Gastroesophageal sphincter (tissue), 4 donors: ENCODE measurements around the gene WFDC2. TPM values are rescaled to one million over a fixed set of nuclear protein-coding genes. Genes with fewer than 3 reads are reported as not detected.

Experiments used
- ATAC-seq: fragments of 150-250 bp; one replicate; pipeline ENCODE4 v1.9.1; 2016; ENCODE audit warnings: mild to moderate bottlenecking, moderate library complexity
- H3K27ac ChIP-seq, 4 donors: fragments of 200-600 bp; sonication (generic) in 3 of 4; 1 replicate in 3 of 4; 2 replicates in 1 of 4; pipeline ENCODE4 v1.5.1; 2016 to 2019
- H3K27me3 ChIP-seq: fragments of 200-600 bp; sonication (generic); one replicate; pipeline ENCODE4 v1.5.1; 2019
- H3K36me3 ChIP-seq, 2 donors: fragments of 200-600 bp; sonication (generic); one replicate each; pipeline ENCODE4 v1.5.1; 2019; ENCODE audit warnings: control low read depth in 1 of 2
- H3K4me1 ChIP-seq, 3 donors: fragments of 200-600 bp; sonication (generic); 1 replicate in 2 of 3; 2 replicates in 1 of 3; pipeline ENCODE4 v1.5.1; 2016 to 2019; ENCODE audit warnings: control low read depth in 2 of 3
- H3K4me3 ChIP-seq, 2 donors: fragments of 200-600 bp; sonication (generic); one replicate each; pipeline ENCODE4 v1.5.1; 2019; ENCODE audit warnings: mild to moderate bottlenecking in 1 of 2, moderate library complexity in 1 of 2
- H3K9me3 ChIP-seq, 3 donors: fragments of 200-600 bp; sonication (generic); one replicate each; pipeline ENCODE4 v1.5.1; 2017 to 2019; ENCODE audit warnings: control low read depth in 2 of 3
- EP300 ChIP-seq: sonication (generic); formaldehyde crosslinking; IDR thresholded peaks from one replicate; pipeline ENCODE4 v1.6.1; 2017; ENCODE audit warnings: antibody characterized with exemption, mild to moderate bottlenecking
- POLR2A ChIP-seq, 2 donors: fragments of 450-650 bp; IDR thresholded peaks; one replicate each; pipeline ENCODE4 v1.6.1; 2017; ENCODE audit warnings: antibody characterized with exemption in 2 of 2, mild to moderate bottlenecking in 2 of 2, moderate library complexity in 1 of 2
- POLR2AphosphoS5 ChIP-seq: sonication (generic); formaldehyde crosslinking; IDR thresholded peaks from one replicate; pipeline ENCODE4 v1.6.1; 2017; ENCODE audit warnings: antibody characterized with exemption
- WGBS, 2 donors: methylation state at CpG; one replicate each; pipeline ENCODE4 v1.1.5; 2018; ENCODE audit warnings: low coverage in 1 of 2; 5-methylcytosine and 5-hydroxymethylcytosine counted together
- total RNA-seq, 4 donors: library from RNA; depleted of rRNA; stranded (reverse); fragments of >200 nt; gene quantifications; one replicate each; pipeline ENCODE4 v1.1.0, GENCODE V29; 2016
- TF ChIP-seq, protein P1 (sequence below), 4 experiments: fragments of 200-600 bp in 2 of 4; fragments of 450-650 bp in 2 of 4; sonication (generic) in 1 of 4; IDR thresholded peaks; one replicate each; pipeline ENCODE4 v1.5.1; 2017 to 2019; ENCODE audit warnings: antibody characterized with exemption in 4 of 4, mild to moderate bottlenecking in 2 of 4, moderate library complexity in 2 of 4

Gene WFDC2, protein sequence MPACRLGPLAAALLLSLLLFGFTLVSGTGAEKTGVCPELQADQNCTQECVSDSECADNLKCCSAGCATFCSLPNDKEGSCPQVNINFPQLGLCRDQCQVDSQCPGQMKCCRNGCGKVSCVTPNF
- total RNA-seq, result 10 to 100 TPM in 1 of 4 donors, 1 to 10 TPM in 2, not detected in 1; 7.0 to 21.9 (median 9.3) TPM

DNA sequence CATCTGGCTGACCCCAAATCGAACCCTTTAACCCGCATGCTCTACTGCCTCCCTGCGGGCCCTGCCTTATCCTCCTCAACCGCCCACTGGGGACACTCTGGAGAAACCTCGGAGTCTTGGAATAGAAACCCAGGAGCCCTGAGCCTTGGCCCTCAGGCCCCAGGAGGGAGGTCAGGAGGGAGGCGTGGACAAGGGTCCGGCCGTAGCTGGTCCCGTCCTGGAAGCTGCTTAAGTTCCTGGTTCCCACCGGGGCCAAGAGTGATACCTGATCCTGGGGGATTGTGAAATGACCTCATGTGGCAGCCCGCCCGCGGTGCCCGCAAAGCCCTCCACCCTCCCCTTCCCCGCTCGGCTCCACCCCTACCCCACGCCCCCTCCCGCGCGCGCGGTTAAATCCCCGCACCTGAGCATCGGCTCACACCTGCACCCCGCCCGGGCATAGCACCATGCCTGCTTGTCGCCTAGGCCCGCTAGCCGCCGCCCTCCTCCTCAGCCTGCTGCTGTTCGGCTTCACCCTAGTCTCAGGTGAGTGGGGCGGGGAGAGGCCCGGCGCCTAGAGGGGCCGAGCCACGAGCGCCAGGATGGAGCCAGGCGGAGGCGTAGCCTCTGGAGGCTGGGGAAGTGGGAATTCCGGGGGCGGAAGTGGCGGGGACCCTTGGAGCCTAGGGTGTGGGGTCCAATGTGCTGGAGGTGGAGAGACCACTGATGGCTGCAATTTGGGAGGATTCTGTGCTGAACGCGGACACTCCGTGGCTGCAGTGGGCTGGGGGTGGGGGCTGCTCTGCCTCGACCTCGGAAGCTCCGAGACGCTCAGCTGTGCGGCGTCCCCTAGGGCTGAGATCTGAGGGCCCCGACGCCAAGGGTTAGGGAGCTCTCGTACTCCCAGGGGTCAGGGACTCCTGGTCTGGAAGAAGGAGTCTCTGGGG, at the start of gene WFDC2:
Gene WFDC2, plus strand, starts transcription at position 418 of the 926 bp plus-strand sequence. Its CDS starts 29 bp downstream, at position 447.
- peaks cover 0 to 27% (median 14%) of the 10 kb centered on the region in 3 donors for H3K4me1 ChIP-seq
- 20% methylated on average over 1 of the region's 54 CpGs; no CpG with 5 or more reads in 1 of the 2 donors for WGBS, 2 donors
- H3K36me3 ChIP-seq, result no peaks in the 10 kb centered on the region
- peak within 1 kb of the TSS; percentile 34 to 61 for H3K4me3 ChIP-seq
- TF ChIP-seq POLR2A (IDR thresholded peaks at IDR 0.05) (no peak), POLR2AphosphoS5 (no peak), EP300 (no peak)
- TF ChIP-seq, protein P1, sequence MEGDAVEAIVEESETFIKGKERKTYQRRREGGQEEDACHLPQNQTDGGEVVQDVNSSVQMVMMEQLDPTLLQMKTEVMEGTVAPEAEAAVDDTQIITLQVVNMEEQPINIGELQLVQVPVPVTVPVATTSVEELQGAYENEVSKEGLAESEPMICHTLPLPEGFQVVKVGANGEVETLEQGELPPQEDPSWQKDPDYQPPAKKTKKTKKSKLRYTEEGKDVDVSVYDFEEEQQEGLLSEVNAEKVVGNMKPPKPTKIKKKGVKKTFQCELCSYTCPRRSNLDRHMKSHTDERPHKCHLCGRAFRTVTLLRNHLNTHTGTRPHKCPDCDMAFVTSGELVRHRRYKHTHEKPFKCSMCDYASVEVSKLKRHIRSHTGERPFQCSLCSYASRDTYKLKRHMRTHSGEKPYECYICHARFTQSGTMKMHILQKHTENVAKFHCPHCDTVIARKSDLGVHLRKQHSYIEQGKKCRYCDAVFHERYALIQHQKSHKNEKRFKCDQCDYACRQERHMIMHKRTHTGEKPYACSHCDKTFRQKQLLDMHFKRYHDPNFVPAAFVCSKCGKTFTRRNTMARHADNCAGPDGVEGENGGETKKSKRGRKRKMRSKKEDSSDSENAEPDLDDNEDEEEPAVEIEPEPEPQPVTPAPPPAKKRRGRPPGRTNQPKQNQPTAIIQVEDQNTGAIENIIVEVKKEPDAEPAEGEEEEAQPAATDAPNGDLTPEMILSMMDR (IDR thresholded peaks at IDR 0.05), result no peak
- H3K27ac ChIP-seq, result peak within 1 kb of the TSS in 2 of 4 donors; percentile 36 to 37
- H3K9me3 ChIP-seq, result no peaks in the 10 kb centered on the region
- peaks cover 44% of the 10 kb centered on the region for H3K27me3 ChIP-seq
- peak; percentile 35 for ATAC-seq

DNA sequence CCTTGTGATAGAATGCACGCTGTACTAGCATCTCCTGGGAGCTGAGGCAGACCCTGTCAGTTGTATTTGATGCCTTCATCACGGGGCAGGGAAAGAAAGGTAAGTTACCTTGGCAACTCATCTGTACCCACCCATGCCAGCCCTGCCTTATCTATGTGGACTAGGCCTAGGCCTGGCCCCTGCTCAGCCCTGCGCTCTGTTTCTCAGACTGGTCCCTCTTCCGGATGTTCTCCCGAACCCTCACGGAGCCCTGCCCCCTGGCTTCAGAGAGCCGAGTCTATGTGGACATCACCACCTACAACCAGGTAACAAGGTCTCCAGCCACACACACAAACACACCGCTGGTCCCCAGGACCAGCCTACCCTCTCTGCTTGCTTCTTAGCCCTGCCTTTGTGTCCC, 49.4 kb upstream of the WFDC2 start:
- TF ChIP-seq, protein P1 (IDR thresholded peaks at IDR 0.05), result no peak
- no peak for TF ChIP-seq POLR2A (IDR thresholded peaks at IDR 0.05)
- peak overlapping the region in 3 of 4 donors; percentile 53 to 82 (median 78) for H3K27ac ChIP-seq
- peaks cover 0 to 67% of the 10 kb centered on the region in 2 donors for H3K36me3 ChIP-seq
- H3K27me3 ChIP-seq, result no peaks in the 10 kb centered on the region
- no peak overlapping the region for H3K4me3 ChIP-seq
- WGBS, 2 donors, result 87% methylated on average over 3 of the region's 8 CpGs; no CpG with 5 or more reads in 1 of the 2 donors
- no peak for ATAC-seq
- no peaks in the 10 kb centered on the region for H3K9me3 ChIP-seq
- peaks cover 5 to 45% (median 34%) of the 10 kb centered on the region in 3 donors for H3K4me1 ChIP-seq

DNA sequence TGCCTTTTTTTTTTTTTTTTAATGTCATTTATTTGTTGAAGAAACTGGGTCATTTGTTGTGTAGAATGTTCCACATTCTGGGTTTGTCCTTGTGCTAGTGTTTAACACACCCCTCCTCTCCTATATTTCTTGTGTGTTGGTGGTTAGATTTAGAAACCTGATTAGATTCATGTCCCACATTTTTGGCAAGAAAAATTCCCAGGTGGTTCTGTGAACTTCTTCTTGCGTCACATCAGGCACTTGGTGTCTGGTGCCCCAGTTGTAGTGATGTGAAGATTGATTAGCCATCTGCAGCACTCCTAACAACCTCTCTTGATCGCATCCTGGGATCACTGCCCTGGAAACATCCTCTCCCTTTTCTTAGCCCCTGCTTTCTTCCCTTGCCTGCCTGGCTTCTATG, 45.9 kb upstream of the WFDC2 start:
- Histone ChIP-seq H3K36me3 (peaks cover 0 to 88% of the 10 kb centered on the region in 2 donors), H3K4me3 (no peak overlapping the region), H3K27ac (no peak overlapping the region), H3K4me1 (peaks cover 5 to 24% (median 13%) of the 10 kb centered on the region in 3 donors), H3K27me3 (no peaks in the 10 kb centered on the region), H3K9me3 (no peaks in the 10 kb centered on the region)
- 100% methylated on average over 2 of the region's 2 CpGs; no CpG with 5 or more reads in 1 of the 2 donors for WGBS, 2 donors
- ATAC-seq, result no peak
- TF ChIP-seq POLR2A (IDR thresholded peaks at IDR 0.05) (no peak), EP300 (no peak), POLR2AphosphoS5 (no peak)
- TF ChIP-seq, protein P1 (IDR thresholded peaks at IDR 0.05), result no peak

DNA sequence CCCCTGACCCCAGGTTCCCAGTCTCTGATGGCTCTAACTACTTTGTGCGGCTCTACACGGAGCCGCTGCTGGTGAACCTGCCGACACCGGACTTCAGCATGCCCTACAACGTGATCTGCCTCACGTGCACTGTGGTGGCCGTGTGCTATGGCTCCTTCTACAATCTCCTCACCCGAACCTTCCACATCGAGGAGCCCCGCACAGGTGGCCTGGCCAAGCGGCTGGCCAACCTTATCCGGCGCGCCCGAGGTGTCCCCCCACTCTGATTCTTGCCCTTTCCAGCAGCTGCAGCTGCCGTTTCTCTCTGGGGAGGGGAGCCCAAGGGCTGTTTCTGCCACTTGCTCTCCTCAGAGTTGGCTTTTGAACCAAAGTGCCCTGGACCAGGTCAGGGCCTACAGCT, 44.0 kb upstream of the WFDC2 start:
- Histone ChIP-seq H3K27me3 (no peaks in the 10 kb centered on the region), H3K27ac (peak overlapping the region in 1 of 4 donors; percentile 30), H3K4me3 (no peak overlapping the region), H3K36me3 (peaks cover 0 to 69% of the 10 kb centered on the region in 2 donors), H3K4me1 (peaks cover 0 to 9% (median 0%) of the 10 kb centered on the region in 3 donors), H3K9me3 (no peaks in the 10 kb centered on the region)
- no peak for ATAC-seq
- TF ChIP-seq POLR2A (IDR thresholded peaks at IDR 0.05) (no peak), EP300 (no peak), POLR2AphosphoS5 (no peak)
- TF ChIP-seq, protein P1 (IDR thresholded peaks at IDR 0.05), result no peak
- 0 to 95% methylated on average over 1 to 8 of the region's 17 CpGs for WGBS, 2 donors
